GM18951 (cell line): ENCODE measurements around the gene DNAJB8.

Source experiments
- POLR2A ChIP-seq: IDR thresholded peaks from 4 replicates; pipeline ENCODE4 v1.6.1; 2011; ENCODE audit warnings: mild to moderate bottlenecking; ENCODE audit not compliant: insufficient read length, insufficient read depth; ENCODE audit errors: extremely low read depth
- in situ Hi-C: fragments of 300-500 bp; cut with MboI; formaldehyde crosslinking; loops from one replicate; pipeline ENCODE4 v1.12.0; 2022; ENCODE audit warnings: low sequenced_read_pairs, mixed read lengths, inconsistent platforms; ENCODE audit not compliant: unreplicated experiment

The DNAJB8 gene

DNA sequence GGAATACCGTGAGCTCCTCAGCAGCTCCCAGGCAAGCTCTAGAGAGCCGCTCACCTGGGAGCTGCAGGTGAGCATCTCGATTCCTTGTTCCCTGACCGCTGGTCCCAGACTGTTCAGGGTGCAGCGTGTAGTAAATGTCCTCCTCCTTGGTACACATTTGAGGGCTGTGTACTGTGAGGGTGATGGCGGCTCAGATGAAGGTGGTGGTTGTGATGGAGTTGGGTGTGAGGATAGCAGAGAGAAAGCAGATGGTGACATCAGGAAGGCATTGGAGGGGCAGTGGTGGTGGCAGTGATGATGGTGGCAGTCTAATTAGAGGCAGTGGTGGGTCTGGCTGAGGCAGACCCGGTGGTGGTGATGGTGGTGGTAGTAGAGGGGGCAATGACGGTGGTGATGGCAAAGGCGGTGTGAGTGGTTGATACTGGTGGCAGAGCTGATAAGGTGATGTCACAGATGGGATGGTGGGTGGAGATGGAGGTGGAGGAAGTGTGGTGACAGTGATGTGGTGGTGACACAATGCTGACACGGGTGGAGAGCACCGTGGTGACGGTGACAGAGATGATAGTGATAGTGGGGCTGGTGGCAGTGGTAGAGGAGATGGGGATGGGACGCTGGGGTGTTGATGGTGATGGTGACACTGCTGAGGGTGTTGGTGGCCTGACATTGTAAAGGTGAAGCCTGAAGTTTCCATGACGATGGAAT is at the start of gene DNAJB8:
DNAJB8 (minus strand) TSS at position 51 of the 702 bp plus-strand sequence. CDS start 3,645 bp downstream, outside the sequence.
- in situ Hi-C loops = no loop called here
- no peak for TF ChIP-seq POLR2A

DNA sequence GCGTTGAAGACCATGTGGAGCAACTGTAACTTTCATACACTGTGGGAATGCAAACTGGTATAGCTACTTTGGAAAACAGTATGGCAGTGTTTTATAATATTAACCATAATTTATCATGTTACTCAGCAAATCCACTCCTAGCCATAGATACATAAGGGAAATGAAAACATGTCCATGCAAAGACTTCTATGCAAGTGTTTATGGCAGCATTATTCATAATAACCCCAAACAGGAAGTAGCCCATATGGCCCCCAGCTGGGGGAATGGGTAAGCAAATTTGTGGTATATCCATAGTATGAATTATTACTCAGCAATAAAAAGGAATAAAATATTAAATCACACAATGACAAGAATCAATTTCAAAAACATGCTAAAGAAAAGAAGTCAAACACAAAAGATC is 49.3 kb upstream of the DNAJB8 start:
- no peak for TF ChIP-seq POLR2A
- in situ Hi-C loops = no loop called here

GRCh38 chr3:128508852-128509251 is 42.2 kb upstream of the DNAJB8 start:
- TF ChIP-seq POLR2A = no peak
- in situ Hi-C loops = no loop called here

DNA sequence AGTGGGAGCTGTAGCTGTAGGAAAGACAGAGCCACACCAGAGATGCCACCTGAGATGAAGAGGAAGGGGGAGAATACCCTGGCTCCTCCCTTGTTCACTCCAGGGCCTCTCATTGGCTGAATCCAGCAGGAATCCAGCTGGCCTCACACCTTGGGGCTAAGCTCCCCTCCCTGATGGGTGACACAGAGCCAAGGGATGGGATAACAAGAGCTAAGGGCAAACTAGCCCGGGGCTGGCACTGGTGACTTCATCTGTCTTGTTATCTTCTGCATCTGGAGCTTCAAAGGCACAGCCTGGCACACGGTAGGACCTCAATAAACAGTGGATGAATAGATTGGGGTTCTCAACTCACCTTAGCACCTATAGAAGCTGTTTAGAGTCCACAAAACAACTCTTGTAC is 40.1 kb upstream of the DNAJB8 start:
- TF ChIP-seq POLR2A = no peak

DNA sequence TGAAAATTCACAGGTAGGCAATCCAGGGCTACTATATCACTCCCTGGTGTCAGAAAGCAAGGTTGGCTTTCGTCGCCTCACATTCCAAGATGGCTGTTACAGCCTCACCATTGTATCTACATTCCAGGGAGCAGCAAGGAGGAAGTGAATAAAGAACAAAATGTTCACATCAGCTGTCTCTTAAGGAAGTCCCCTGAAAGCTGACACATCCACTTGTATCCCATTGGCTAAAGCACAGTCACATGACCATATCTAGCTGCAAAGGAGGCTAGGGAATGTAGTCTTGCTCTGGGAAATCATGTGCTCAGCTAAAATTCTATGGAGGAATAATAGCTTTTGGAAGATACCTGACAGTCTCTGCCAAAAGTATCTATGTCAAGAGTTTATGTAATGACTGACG is 39.1 kb upstream of the DNAJB8 start:
- in situ Hi-C loops = no loop called here
- TF ChIP-seq POLR2A = no peak

More for the DNA sequence above, 40.1 kb upstream of the DNAJB8 start:
- in situ Hi-C loops = no loop called here

DNA sequence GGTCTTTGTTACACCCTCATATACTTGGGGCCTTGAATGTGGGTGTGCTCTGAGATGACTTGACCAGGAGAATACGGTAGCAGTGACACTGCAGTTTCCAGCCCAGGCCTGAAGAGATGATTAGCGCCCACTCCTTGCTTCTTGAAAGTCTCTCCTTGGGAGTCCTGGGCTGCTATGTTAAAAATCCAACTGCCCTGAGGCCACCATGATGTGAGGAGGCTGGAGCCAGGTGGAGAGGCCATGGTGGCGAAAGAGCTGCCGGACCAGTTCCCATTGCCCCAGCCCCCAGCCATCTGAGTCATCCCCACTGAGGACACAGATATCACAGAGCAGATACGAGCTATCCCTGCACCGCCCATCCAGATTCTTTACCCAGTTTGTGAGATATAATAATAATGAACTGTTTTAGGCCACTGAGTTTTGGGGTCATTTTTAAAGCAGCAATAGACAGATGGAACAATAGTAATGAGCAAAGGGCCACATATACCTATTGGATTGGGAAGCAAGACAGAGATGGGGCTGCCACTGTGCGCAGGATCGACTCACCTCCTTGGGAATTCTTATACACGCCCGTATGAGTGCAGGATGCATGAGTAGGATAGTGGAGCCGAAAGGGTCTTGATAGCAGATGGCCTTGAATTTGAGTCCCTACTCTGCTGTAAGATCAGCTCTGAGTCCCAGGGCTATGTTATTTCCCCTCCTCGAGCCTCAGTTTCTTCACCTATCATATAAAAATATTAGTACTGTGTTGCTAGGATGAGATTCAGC is 38.5 kb upstream of the DNAJB8 start:
- in situ Hi-C loops = no loop called here

DNA sequence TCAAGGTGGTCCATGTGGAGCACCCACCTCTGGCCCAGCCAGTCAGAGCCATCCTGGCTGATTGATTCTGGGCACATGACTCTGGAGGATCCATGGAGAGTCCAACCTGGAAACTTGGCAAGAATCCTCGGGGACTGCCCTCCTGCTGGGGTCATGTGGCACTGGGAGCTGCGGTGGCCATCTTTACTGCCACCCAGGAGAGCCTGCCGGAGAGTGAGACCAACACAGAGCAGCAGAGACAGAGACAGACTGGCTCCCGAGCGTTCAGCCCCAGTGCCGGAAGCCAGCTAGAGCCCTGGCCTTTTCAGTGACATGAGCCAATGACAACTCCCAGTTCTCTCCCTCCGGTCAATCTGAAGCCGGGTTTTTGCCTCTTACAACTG is 37.8 kb upstream of the DNAJB8 start:
- TF ChIP-seq POLR2A = no peak
- in situ Hi-C loops = no loop called here

More for the DNA sequence above, 38.5 kb upstream of the DNAJB8 start:
- no peak for TF ChIP-seq POLR2A

GRCh38 chr3:128503751-128504532 is 37.3 kb upstream of the DNAJB8 start:
- TF ChIP-seq POLR2A = no peak
- in situ Hi-C loops = no loop called here

DNA sequence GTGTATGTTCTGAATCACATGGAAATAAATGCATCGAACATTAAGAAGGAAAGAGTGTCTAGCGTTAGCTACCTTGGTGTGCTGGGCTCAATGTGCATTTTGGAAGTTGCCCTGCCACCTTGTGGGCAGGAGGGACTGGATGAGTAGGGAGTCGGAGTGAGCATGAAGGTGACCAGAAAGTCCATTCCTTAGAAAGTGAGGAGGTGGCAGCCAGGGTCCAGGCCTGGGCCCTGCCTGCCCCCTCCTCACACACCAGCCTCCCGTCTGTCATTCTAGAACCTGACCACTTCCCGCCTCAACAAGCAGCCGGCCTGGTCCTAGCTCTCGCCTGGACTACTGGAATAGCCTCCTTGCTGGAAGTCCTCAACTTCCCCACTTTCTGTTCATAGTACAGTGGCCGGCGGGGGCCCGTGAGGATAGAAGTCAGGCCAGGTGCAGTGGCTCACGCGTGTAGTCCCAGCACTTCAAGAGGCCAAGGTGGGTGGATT is 36.5 kb upstream of the DNAJB8 start:
- no peak for TF ChIP-seq POLR2A
- in situ Hi-C loops = no loop called here

DNA sequence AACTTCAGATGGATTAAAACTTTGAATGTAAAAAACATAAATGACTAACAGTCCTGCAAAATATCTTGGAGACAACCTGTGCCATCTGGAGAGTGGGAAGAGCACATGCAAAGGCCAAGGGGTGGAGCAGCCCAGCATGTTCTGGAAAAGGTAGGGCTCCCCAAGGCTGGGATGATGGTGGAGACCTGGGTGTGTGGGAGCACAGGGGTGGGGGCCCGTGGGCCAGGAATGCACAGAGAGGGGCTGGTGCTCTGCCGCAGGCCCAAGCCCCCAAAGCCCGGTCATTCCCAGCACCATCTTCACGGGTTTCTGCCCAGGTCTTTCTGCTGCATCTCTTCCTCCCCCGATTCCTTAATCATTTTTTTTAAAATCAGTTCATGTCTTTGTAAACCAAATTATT is 36.0 kb upstream of the DNAJB8 start:
- in situ Hi-C loops = no loop called here
- no peak for TF ChIP-seq POLR2A

GRCh38 chr3:128501431-128501830 is 34.7 kb upstream of the DNAJB8 start:
- TF ChIP-seq POLR2A = no peak
- in situ Hi-C loops = no loop called here

GRCh38 chr3:128500556-128500955 is 33.9 kb upstream of the DNAJB8 start:
- in situ Hi-C loops = no loop called here
- no peak for TF ChIP-seq POLR2A

- in situ Hi-C loops = loop anchor here (10.0 kb wide), 1 partner anchor 65 kb away; no protein-coding TSS in a partner anchor
- no peak for TF ChIP-seq POLR2A
Observed at GRCh38 chr3:128499724-128500275, 33.1 kb upstream of the DNAJB8 start.

GRCh38 chr3:128498901-128499530 is 32.3 kb upstream of the DNAJB8 start:
- TF ChIP-seq POLR2A = no peak
- in situ Hi-C loops = loop anchor here (10.0 kb wide), 1 partner anchor 64 kb away; no protein-coding TSS in a partner anchor
